Osteoblast (primary cell): ENCODE data around the gene CARMIL1. TPM values are rescaled to one million over a fixed set of nuclear protein-coding genes. Genes with fewer than 3 reads are reported as not detected.
A peak's percentile ranks its signal among the peaks of the same experiment; 100 is the strongest.

Source experiments
- DNase-seq: peaks from one replicate; pipeline ENCODE4 v3.0.0; 2011; ENCODE audit warnings: low spot score, mixed read lengths; ENCODE audit not compliant: insufficient read length; ENCODE audit errors: missing footprints
- H2AFZ ChIP-seq: 2 replicates; pipeline ENCODE4 v1.6.0; 2011; ENCODE audit warnings: mild to moderate bottlenecking, low read length
- H3K27ac ChIP-seq: 2 replicates; pipeline ENCODE4 v1.5.1; 2011; ENCODE audit warnings: mild to moderate bottlenecking, low read depth, low read length, moderate library complexity
- H3K27me3 ChIP-seq: 2 replicates; pipeline ENCODE4 v1.6.0; 2012; ENCODE audit warnings: mild to moderate bottlenecking, control low read depth, inconsistent platforms, low read length, moderate library complexity; ENCODE audit not compliant: insufficient read depth
- H3K36me3 ChIP-seq: 2 replicates; pipeline ENCODE4 v1.5.1; 2011; ENCODE audit warnings: mild to moderate bottlenecking, low read length, control low read depth, moderate library complexity; ENCODE audit not compliant: insufficient read depth
- H3K4me1 ChIP-seq: 2 replicates; pipeline ENCODE4 v1.5.1; 2011; ENCODE audit warnings: mild to moderate bottlenecking, low read length, control low read depth, moderate library complexity; ENCODE audit not compliant: insufficient read depth
- H3K4me2 ChIP-seq: 2 replicates; pipeline ENCODE4 v1.6.0; 2011; ENCODE audit warnings: mild to moderate bottlenecking, low read length; ENCODE audit not compliant: insufficient read depth
- H3K4me3 ChIP-seq: fragments of 200-600 bp; sonication (generic); 3 replicates; pipeline ENCODE4 v1.5.1; 2012; ENCODE audit warnings: mild to moderate bottlenecking, low read length, inconsistent platforms; ENCODE audit not compliant: insufficient read depth
- H3K79me2 ChIP-seq: 2 replicates; pipeline ENCODE4 v1.6.0; 2012; ENCODE audit warnings: mild to moderate bottlenecking, low read length, control low read depth, inconsistent platforms; ENCODE audit not compliant: insufficient read depth
- H3K9me3 ChIP-seq: 2 replicates; pipeline ENCODE4 v1.5.1; 2011; ENCODE audit warnings: low read depth, low read length, control low read depth
- H4K20me1 ChIP-seq: 2 replicates; pipeline ENCODE4 v1.6.0; 2012; ENCODE audit warnings: mild to moderate bottlenecking, low read length, control low read depth; ENCODE audit not compliant: insufficient read depth
- CTCF ChIP-seq: IDR thresholded peaks from 2 replicates; pipeline ENCODE4 v1.5.1; 2011; ENCODE audit warnings: mild to moderate bottlenecking, low read depth, low read length, moderate library complexity; ENCODE audit errors: extremely low read depth
- total RNA-seq: library from RNA; depleted of rRNA; stranded (reverse); fragments of >200 nt; gene quantifications from 2 replicates; pipeline ENCODE4 v1.2.3, GENCODE V29; 2012

The CARMIL1 gene
- total RNA-seq, 1 donor = 25.7 TPM

GRCh38 chr6:25508051-25508450 is 228.9 kb downstream of the CARMIL1 start:
- H3K4me3 ChIP-seq = no peak overlapping the region
- no peak overlapping the region for H2AFZ ChIP-seq
- H3K36me3 ChIP-seq = no peaks in the 10 kb centered on the region
- no peaks in the 10 kb centered on the region for H3K79me2 ChIP-seq
- TF ChIP-seq CTCF = no peak
- no peak overlapping the region for H3K27ac ChIP-seq
- H3K4me1 ChIP-seq = peaks cover 10% of the 10 kb centered on the region
- no peaks in the 10 kb centered on the region for H3K27me3 ChIP-seq
- H3K9me3 ChIP-seq = no peaks in the 10 kb centered on the region
- H4K20me1 ChIP-seq = no peaks in the 10 kb centered on the region
- no peak overlapping the region for H3K4me2 ChIP-seq
- DNase-seq = no peak

- Histone ChIP-seq H3K4me3 (no peak overlapping the region), H3K27me3 (no peaks in the 10 kb centered on the region), H3K79me2 (no peaks in the 10 kb centered on the region), H3K36me3 (no peaks in the 10 kb centered on the region), H2AFZ (no peak overlapping the region), H3K9me3 (no peaks in the 10 kb centered on the region), H4K20me1 (no peaks in the 10 kb centered on the region), H3K27ac (no peak overlapping the region), H3K4me1 (peaks cover 10% of the 10 kb centered on the region), H3K4me2 (no peak overlapping the region)
- DNase-seq = peak; percentile 56
- TF ChIP-seq CTCF = no peak
Measured at GRCh38 chr6:25511376-25511775, 232.2 kb downstream of the CARMIL1 start.

- DNase-seq = no peak
- TF ChIP-seq CTCF = no peak
- H2AFZ ChIP-seq = no peak overlapping the region
- no peak overlapping the region for H3K27ac ChIP-seq
- H3K27me3 ChIP-seq = no peaks in the 10 kb centered on the region
- H3K79me2 ChIP-seq = no peaks in the 10 kb centered on the region
- no peaks in the 10 kb centered on the region for H4K20me1 ChIP-seq
- H3K9me3 ChIP-seq = no peaks in the 10 kb centered on the region
- H3K4me1 ChIP-seq = peaks cover 10% of the 10 kb centered on the region
- H3K4me2 ChIP-seq = no peak overlapping the region
- no peak overlapping the region for H3K4me3 ChIP-seq
- no peaks in the 10 kb centered on the region for H3K36me3 ChIP-seq
Measured at GRCh38 chr6:25512560-25512959, 233.4 kb downstream of the CARMIL1 start.

- H3K4me1 ChIP-seq = no peaks in the 10 kb centered on the region
- no peak for DNase-seq
- no peaks in the 10 kb centered on the region for H3K9me3 ChIP-seq
- no peaks in the 10 kb centered on the region for H3K36me3 ChIP-seq
- H3K4me3 ChIP-seq = no peak overlapping the region
- no peaks in the 10 kb centered on the region for H3K79me2 ChIP-seq
- H3K27ac ChIP-seq = no peak overlapping the region
- no peaks in the 10 kb centered on the region for H4K20me1 ChIP-seq
- no peak for TF ChIP-seq CTCF
- H2AFZ ChIP-seq = no peak overlapping the region
- H3K27me3 ChIP-seq = no peaks in the 10 kb centered on the region
- no peak overlapping the region for H3K4me2 ChIP-seq
Measured at GRCh38 chr6:25519856-25520255, 240.7 kb downstream of the CARMIL1 start.
